Activated T-helper 1 cell treated with anti-CD3 and anti-CD28 coated beads, Interleukin-2, amount 50 U/mL, for 16 hours (primary cell): ENCODE measurements around the gene SBK1.
"Not testable (repeated sequence)": the region's sequence is repeated elsewhere in the genome, so short reads cannot be mapped to it uniquely, and the experiment has no call there.

ENCODE experiments used
- DNase-seq, 2 donors: peaks; one replicate each; pipeline ENCODE4 v3.0.0-alpha.2; 2020; ENCODE audit warnings: low read depth in 1 of 2, low spot score in 1 of 2

SBK1 gene

DNA sequence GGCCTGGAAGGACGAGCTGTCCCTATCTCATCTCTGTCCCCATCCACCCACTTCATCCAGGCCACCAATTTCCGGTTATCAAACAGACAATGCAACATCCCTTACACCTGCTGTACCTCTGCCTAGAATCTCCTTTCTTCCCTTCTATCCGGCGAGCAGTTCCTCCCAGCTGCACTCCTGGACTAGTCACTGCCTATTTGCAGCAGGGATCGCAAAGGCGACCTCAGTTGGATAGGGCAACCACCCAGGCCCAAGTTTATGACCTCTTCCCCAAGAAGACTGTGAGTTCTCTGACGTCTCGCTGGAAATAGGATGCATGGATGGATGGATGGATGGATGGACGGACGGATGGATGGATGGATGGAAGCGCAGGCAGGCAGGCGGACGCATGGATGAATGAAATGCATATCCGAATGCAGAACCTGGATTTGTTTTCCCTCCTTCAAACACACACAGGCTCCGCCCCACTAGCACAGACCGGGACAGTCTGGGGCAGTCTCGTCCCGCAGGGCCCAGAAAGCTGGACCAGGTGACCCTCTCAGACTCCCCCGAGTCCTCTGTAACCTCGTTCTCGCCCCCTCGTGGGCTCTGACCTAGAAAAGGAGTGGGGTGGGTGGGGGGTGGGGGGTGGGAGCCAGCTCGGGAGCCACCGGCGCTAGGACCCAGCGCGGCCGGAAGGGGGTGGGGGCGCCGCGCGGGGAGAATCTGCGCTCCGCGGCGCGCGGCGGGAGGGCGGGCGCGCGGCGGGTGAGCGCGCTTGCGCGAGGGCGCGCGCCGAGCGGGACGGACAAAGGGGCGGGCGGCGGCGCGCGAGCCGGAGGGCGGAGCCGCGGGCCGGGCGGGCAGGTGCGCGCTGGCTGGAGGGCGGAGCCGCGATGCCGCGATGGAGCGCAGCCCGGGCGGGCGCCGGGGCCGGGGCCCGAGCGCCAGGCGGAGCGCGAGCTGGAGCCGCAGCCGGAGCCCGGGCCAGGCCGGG, at the start of gene SBK1:
Gene SBK1, plus strand, starts transcription at position 875 of the 976 bp plus-strand sequence. CDS start 24,867 bp downstream, outside the sequence.
- DNase-seq = peak; percentile 66 to 77

DNA sequence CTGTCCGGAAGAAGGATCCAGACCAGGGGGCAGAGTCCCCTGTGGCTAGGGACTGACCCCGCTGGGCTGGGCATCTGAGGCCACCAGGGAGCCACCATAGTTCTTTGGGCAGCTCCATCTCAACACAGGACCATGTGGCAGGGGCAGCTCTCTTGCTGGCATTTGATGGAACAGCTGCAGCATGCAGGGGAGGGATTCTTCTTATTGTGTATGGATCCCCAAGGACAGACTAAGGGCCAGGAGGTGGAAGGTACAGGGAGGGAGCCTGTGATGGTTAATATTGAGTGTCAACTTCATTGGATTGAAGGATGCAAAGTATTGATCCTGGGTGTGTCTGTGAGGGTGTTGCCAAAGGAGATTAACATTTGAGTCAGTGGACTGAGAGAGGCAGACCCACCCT, 42.8 kb upstream of the SBK1 start:
- DNase-seq = not testable (repeated sequence)

DNA sequence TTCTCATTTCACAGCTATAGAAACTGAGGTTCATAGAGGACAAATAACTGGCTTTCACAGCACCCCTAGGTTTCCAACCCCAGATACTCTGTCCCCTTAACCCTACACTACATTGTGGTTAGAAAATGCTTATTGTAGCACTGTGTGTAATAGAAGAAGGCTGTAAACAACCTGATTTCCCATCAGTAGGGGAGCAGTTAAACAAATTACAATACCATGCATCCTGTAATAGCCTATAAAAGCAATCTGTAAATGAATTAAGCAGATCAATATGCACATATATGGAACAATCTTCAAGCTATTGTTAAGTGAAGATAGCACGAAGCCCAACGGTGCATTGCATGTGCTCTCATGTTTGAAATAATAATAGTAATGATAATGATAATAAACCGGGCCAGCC, 41.3 kb upstream of the SBK1 start:
- DNase-seq = no peak

DNA sequence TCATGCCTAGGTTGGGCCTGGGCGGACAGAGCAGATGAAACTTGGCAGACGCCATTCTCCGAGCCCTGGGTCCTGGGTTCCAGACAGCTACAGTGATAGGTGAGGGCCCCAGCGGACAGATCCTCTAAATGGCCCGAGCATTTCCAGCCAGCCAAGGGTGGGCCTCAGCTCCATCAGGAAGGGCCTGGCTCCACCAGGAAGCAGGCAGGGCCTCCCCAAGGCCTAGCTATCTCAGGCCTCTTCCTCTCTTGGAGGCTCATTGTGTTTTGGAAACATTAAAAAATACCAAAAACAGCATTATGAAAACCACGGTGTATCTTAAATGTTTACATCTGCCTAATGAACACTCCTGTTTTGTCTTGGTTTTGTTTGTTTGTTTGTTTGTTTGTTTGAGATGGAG, 38.2 kb upstream of the SBK1 start:
- no peak for DNase-seq

DNA sequence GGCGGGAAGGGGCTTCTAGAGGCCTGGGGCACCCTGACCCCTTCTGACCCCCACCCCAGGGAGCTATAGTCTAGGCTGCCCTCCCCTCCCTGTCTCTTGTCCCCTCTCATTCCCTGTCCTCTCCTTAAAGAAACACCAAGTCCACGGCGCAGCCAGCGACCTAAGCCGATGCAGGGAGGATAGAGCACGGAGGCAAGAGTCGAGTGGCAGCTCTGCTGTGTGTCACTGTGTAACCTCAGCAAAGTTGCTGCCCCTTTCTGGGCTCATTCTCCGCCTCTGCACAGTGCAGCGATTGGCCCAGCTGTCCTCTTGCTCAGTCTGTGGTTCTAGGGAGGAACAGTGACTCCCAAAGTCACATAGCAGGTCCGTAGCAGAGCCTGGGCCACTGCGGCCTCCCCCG, 36.5 kb upstream of the SBK1 start:
- DNase-seq = no peak

DNA sequence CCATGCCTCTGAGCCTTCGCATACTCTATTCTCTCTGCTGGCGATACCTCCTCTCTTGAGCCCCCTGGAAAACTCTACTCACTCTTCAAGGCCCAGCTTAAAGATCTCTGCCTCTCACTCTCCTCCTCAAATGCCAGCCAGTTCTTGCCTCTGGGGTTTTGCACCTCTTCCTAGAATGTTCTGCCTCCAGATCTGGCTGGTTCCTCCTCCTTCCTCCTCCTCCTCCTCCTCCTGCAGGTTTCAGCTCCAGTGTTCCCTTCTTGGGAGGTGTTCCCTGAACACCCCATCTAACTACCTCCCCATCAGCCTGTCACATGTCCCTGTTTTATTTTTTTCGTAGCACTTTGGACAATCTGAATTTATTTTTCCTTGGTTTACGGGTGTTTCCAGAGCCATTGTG, 35.1 kb upstream of the SBK1 start:
- no peak for DNase-seq

DNA sequence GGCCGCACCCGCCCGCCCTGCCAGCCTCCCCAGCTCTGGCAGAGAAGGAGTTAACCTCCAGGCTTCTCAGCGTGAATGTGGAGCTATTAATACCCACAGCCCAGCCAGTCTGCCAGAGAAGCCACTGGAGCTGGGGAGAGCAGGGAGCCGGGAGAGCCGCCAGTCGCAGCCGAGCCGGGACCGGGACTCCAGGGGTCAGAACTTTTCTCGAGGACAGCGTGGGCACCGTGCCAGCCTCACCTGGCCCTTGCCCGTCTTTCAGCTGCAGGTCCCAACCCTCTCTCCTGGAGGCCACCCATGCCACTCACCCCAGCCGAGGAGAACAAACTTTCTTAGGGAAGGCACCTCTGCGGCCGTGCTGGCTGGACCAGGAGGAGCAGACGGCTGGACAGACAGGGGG, 33.8 kb upstream of the SBK1 start:
- DNase-seq = no peak

DNA sequence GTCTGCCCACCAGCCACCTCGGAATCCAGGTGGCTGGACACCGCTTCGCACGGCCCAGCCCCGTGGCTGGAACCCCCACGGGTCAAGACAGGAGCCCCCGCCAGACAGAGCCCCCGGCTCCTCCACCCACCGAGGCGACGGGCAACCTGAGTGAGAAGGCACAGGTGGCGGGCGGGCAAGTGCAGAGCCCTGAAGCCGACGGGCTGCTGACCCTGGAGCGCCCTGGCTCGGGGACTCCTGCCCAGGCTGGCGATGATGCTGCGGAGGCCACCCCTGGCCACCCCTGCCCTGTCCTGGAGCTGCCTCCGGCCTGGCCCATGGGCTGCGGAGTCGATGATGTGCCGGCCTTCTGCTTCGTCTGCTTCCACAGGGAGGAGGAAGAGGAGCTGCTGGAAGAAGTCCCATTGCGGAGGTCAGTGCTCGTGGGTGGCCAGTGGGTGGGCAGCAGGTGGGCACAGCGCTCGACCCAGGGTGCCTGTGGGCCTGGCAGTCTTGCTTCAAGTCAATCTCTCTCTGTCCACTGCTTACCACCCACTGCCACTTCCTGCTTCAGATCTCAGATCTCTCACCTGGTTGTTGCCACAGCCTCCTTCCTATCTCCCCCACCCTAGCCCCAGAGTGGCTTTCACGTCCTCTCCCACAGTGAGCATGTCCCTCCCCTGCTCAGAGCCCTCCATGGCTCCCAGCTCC, 33.1 kb upstream of the SBK1 start:
- no peak for DNase-seq

DNA sequence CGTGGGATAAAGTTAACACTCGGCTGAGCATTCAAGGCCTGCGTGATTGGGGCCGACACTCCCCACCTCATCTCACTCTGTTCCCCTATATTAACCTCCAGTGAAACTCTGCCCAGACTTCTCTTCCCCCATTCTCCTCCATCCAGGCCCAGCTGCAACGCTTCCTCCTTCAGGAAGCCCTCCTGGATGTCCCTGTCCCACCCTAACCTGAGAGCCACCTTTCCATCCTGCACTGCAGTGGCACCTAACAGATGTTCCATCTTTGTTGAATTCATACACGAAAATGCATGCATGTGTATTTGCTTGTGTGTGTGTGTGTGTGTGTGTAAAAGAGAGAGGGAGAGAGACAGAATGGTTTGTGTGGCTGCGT, 32.6 kb upstream of the SBK1 start:
- DNase-seq = no peak

DNA sequence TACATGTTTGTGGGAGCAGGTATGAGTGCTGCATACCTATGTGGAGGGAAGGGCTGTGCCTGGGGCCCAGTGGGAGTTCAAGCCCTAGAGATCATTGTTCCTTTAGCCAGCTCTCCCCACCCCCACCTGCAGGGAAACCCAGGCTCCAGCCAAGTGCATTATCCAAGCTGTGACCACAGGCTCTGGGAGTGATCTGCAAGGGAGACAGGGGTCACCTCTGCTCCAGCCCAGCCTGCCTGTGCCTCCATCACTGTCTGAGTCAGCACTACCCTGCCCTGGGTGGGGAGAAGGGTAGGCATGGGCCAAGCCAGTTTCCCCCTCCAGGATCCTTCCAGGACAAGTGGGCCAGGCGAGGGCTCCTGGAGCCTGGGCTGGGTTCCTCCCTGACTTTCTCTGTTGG, 32.1 kb upstream of the SBK1 start:
- DNase-seq = no peak

DNA sequence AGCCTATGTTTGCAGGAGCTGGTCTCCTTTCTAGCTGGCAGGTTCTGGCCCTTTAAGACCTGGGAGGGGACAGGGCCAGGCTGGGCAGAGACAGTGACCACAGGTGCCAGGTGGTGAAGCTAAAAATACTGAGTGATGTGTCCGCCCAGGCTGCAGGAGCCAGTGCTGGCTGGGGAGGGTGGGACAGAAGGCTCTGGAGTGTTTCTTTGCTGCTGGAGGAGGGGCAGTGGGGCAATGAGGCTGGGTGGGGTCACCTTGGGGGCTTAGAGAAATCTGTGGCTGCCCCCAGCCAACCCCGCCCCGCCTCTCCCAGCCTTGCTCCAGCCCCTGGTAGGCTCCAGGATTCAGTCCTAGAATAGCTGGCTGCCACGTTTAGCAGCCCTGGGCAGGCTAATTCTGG, 30.4 kb upstream of the SBK1 start:
- DNase-seq = no peak

DNA sequence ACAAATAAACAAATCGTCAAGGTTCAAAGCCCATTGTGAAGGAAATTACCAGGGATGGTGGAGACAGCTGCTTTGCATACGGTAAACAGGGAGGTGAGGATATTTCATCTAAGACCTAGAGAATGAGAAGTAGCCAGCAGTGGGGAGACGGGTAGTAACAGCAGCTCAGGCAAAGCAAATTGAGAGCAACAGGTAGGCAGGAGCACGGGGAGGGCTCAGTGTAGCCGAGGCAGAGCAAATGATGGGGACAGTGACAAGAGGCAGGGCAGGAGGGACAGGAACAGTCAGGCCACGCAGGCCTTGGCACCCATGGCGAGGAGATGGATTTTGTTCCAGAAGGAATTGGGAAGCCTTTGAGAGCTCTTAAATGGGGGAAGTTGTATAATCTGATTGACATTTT, 29.0 kb upstream of the SBK1 start:
- no peak for DNase-seq

DNA sequence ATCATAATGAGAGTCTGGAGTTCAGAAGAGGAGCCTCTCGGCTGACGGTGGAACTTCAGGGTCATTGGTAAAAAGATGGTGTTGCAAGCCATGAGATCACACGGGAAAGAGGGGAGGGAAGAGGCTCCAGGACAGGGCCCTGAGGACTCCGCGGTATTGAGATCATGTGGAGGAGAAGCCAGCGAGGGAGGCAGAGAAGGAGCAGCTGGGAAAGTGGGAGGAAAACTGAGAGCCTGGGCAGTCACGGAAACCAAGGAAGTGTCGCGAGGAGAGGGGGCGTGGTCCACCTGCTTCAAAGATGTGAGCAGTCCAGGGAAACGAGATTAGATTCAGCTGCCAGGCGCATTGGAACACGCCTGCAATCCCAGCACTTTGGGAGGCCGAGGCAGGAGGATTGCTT, 27.7 kb upstream of the SBK1 start:
- DNase-seq = no peak

DNA sequence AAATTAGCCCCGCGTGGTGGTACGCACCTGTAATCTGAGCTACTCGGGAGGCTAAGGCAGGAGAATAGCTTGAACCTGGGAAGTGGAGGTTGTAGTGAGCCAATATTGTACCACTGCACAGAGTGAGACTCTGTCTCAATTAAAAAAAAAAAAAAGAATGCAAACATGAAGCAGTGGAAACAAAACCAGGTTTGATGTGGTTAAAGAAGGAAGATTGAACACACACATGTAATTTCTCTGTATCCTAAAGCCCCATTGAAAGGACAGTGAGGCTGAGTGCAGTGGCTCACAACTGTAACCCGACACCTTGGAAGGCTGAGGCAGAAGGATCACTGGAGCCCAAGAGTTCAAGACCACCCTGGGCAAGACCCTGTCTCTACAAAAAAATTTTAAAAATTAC, 26.5 kb upstream of the SBK1 start:
- DNase-seq = no peak

DNA sequence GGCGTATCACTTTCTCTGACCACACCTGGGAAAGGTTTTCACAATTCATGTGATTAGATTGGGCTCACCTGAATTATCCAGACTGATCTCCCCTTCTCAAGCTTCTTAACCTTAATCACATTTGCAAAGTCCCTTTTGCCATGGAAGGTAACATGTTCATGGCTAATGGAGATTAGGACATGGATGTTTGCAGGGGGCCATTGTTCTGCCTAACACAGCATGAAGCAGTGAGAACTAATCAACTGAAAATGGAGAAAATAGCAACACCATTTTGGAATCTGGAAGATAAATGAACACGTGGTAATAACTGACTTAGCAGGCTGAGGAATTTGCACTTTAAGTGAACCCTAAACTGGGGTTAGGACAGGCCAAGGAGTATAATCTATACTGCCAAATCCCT, 25.0 kb upstream of the SBK1 start:
- no peak for DNase-seq

DNA sequence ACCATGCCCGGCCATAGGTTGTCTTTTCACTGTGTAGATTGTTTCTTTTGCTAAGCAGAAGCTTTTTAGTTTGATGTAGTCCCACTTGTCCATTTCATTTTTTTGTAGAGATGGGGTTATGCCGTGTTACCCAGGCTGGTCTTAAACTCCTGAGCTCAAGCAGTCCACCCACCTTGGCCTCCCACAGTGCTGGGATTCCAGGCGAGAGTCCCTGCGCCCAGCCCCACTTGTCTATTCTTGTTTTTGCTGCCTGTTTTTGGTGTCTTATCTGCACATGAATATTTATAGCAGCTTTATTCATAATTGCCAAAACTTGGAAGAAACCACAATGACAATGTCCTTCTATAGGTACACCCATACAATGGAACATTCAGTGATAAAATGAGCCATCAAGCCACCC, 18.8 kb upstream of the SBK1 start:
- DNase-seq = no peak

DNA sequence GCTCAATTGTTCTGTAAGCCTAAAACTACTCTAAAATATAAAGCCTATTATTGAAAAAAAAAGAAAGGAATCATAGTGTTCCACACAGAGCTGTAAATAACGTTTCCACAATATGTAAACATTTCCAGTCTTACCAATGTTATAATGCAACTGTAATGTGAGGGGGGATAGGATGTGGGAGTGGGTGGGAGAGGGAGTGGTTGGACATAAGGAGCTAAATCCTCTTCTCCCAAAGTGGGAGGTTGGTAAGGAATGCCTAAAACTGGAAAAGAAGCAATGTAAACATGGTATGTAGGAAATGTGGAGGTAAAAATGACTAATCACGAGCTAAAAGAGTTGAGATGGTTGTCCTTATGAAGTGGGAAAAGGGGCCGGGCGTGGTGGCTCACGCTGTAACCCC, 17.6 kb upstream of the SBK1 start:
- DNase-seq = no peak

DNA sequence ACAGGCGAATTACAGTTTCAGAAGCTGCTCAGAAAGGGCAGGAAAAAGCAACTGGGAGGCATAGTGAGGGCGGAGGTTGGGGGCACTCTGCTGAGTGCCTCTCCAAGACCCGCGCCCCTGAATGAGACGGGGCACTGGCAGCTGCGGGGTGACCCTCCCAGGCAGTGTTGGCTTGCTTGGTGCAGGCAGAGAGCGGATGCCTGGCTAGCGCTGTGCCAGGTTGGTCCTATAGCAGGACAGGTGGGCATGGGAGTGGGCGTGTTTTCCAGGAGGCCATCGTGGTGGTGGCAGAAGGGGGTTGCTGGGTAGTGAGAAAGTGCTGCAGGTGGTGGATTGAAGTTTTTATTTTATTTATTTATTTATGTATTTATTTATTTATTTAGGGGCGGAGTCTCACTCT, 16.0 kb upstream of the SBK1 start:
- DNase-seq = no peak

DNA sequence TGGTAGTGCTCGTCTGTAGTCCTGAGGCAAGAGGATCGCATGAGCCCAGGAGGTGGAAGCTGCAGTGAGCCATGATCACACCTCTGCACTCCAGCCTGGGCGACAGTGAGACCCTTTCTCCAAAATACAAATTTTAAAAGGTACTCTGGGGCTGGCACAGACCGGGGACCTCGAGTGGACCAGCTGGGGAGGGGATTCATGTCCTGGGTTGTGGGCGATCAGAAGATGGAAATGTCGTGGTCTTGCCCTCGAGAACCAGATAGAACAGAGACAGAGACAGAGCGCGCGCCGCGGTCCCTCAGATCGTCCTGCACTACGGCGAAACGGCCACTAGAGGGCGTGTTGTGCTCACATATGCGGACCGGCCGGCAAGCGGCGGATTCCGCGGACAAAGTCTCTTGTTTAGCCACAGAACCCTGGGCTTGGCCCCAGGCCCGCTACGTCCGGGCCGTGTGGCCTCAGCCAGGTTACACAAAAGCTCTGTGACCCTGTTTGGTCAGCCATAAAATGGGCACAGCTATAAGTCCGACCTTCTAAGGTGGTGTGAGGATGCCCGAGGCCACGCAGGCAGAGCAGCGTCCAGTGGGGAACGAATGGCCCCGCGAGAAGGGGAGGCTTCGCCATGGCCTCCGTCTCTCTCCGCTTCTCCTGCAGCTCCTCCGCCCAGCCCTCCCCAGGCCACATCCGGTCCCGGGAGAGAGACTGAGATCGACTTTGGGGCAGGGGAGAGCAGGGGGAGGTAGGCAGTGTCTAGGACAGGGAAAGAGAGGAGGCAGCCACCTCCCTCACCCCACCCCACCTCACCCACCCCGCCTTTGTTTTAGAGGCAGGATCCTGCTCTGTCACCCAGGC, 14.6 kb upstream of the SBK1 start:
- DNase-seq = peak; percentile 70 to 79

DNA sequence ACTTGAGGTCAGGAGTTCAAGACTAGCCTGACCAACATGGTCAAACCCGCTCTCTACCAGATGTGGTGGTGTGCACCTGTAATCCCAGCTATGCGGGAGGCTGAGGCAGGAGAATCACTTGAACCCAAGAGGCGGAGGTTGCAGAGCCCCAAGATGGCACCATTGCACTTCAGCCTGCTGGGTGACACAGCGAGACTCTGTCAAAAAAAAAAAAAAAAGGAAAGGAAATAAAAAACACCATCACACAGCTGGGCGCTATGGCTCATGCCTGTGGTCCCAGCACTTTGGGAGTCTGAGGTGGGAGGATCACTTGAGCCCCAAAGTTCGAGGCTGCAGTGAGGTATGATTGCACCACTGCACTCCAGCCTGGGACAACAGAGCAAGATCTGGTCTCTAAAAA, 13.3 kb upstream of the SBK1 start:
- no peak for DNase-seq
